OCI-LY7 (cell line): Measurements from ENCODE around the gene ACTA2.

ENCODE experiments used
- CTCF ChIP-seq: fragments of 200-600 bp; sonication (generic); conservative IDR thresholded peaks from 2 replicates; pipeline ENCODE4 v1.5.1; 2014; ENCODE audit warnings: mild to moderate bottlenecking, antibody characterized with exemption, low read length, moderate library complexity, mixed read lengths
- EZH2phosphoT487 ChIP-seq: fragments of 200-600 bp; sonication (generic); IDR thresholded peaks from 2 replicates; pipeline ENCODE4 v1.6.1; 2018; ENCODE audit warnings: low read depth, borderline replicate concordance, mild to moderate bottlenecking, mixed run types, antibody characterized with exemption, low read length, moderate library complexity, mixed read lengths

DNA sequence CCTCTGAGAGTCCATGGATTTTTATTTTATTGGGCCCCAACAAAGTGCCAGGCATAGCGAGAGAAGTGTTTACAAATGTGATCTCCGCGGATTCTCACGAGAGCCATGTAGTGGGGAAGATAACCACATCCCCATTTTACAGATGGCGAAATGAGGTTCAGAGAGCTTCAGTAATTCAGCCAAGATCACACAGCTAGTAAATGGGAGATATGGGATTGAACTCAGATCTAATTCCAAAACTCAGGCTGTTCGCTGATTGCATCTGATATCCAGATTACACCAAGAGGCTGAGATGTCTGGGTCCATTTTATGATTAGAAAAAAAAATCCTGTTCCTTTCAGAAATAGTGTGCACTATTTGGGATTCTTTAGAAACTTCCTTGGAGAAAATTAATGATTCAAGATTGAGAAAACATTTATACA lies 39.3 kb upstream of the ACTA2 start:
- no peak for TF ChIP-seq CTCF
- no peak for TF ChIP-seq EZH2phosphoT487
